ENCODE measurements around the gene SYNPR.

Gene SYNPR

DNA sequence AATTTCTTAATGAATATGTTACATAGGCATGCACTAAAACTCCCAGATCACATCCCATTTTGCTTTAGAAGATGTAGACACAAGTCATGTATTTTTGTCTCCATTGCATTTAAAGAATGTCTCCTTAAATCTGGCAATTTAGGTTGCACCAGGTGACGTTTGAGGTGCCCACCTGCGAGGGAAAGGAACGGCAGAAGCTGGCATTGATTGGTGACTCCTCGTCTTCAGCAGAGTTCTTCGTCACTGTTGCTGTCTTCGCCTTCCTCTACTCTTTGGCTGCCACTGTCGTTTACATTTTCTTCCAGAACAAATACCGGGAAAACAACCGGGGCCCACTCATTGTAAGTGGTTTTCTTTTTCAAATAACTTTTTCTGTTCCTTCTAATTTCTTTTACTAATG is 278.3 kb downstream of the SYNPR start:
- DNase-seq (ENCODE audit: low read depth), result no peak

GRCh38 chr3:63557912-63558311 is 279.8 kb downstream of the SYNPR start:
- DNase-seq (ENCODE audit: low read depth), result no peak

DNA sequence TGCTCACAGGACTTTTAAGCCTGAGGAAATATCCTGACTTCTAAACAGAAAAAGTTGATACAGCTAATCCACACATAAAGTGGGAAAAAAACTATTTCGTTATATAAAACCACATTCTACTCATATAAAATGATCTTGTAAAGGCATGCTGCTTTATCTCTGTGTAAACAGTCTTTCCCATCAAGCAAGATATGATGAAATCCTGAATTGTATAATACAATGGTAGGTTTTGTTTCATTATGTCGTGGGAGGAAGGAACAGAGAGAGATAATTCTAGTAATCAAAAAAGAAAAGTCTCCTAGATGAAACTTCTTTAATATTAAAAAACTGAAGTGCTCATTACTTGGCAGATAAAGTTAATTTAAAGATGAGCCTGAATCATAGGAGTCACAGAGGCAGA is 281.8 kb downstream of the SYNPR start:
- DNase-seq (ENCODE audit: low read depth), result no peak

DNA sequence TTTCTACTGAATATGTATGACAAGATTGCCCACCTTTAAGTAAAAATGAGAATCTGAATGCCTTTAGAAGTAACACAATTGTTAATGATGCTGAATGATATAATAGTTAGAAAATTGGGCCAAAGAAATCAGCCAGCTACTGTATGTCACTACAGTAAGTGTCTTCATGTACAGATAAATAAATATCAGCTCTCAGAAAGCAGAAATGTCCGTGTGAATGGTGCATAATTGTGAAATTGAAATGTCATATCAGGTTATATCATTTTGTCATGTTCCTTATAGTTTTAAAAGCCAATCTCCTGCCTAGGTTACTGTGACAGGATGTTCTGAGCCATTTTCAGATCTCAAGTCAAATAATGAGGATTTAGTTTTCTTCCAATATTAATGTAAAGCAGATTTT is 283.8 kb downstream of the SYNPR start:
- no peak for DNase-seq (ENCODE audit: low read depth)

GRCh38 chr3:63562323-63562722 is 284.2 kb downstream of the SYNPR start:
- DNase-seq (ENCODE audit: low read depth), result no peak

GRCh38 chr3:63563572-63563971 is 285.5 kb downstream of the SYNPR start:
- no peak for DNase-seq (ENCODE audit: low read depth)

GRCh38 chr3:63565220-63565619 is 287.1 kb downstream of the SYNPR start:
- DNase-seq (ENCODE audit: low read depth), result no peak

DNA sequence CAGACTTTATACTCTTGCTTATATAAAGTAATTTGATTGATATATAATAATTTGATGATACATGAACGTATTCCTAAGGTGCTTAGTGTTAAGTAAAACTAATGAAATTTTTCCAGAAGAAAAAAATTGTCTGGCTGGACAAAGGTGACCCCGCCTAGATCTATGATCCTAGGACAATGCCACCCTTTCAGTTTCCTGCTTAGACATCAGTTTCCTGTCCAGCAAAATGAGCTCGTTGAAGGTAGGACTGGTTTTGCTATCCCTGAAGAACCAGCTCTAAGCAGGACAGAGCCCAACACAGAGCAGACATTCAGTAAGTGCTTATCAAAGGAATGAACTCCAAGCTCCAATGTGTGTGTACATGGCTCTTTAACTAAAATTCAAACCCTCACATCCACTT is 293.6 kb downstream of the SYNPR start:
- no peak for DNase-seq (ENCODE audit: low read depth)

- DNase-seq (ENCODE audit: low read depth), result no peak
These were observed 298.7 kb downstream of the SYNPR start for GRCh38 chr3:63576846-63577245.

GRCh38 chr3:63578858-63579257 is 300.8 kb downstream of the SYNPR start:
- DNase-seq (ENCODE audit: low read depth), result no peak

DNA sequence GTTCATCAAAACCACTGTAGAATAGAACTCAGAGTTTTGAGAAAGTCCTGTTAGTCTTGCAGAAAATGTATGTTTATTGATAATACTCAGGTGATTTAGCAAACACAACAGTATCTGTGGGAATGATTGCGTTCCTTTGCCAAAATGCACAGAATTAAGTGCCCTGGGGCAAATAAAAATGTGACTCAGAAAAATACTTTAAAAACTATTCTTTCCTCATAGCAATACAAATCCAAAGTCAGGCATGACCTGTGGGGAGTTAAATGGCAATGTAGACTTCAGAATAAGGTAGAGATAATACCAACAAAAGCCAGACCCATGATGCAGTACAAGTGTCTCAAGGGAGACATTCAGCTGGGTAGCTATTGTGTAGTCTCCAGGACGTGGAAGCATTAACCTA is 302.0 kb downstream of the SYNPR start:
- no peak for DNase-seq (ENCODE audit: low read depth)

- no peak for DNase-seq (ENCODE audit: low read depth)
These were observed 304.9 kb downstream of the SYNPR start for GRCh38 chr3:63582943-63583500.

DNA sequence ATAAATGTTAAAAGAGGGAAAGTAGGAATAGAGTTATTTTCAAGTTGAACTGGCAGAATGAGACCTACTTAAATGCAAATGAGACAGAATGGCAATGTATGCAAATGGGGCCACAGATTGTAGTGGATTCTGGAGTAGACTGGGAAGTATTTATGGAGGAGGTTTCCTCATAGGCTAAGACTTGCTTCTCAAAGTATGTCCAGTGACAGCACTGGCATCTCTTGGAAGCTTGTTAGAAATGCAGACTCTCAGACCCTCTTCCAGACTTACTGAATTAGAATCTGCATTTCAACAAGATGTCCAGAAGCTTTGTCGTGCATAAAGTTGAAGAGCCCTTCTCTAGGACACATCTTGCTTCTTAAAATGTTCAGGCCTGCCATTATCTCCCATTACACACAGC is 306.6 kb downstream of the SYNPR start:
- no peak for DNase-seq (ENCODE audit: low read depth)

GRCh38 chr3:63585927-63586326 is 307.8 kb downstream of the SYNPR start:
- DNase-seq (ENCODE audit: low read depth), result no peak

DNA sequence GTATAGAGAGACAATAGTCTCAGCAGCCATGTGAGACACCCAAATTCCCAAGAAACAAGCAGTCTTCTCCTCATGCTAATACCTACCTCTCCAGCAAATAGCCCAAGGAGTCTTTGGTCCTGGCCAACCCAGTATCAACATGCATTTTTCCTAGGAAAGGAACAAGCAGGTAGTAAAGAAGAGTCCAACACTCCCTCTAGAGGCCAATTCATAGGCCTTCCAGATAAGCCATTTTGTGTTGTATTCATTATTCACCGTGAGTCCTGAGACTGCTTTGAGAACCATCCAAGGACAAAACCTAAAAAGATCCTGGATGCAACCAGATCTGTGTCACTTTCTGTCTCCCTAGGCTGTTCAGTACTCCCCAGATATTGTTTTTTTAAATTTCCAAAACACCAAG is 310.8 kb downstream of the SYNPR start:
- DNase-seq (ENCODE audit: low read depth), result no peak

GRCh38 chr3:63593779-63594178 is 315.7 kb downstream of the SYNPR start:
- DNase-seq (ENCODE audit: low read depth), result no peak

- no peak for DNase-seq (ENCODE audit: low read depth)
These were observed 317.1 kb downstream of the SYNPR start for GRCh38 chr3:63595221-63595620.

GRCh38 chr3:63597019-63597418 is 318.9 kb downstream of the SYNPR start:
- no peak for DNase-seq (ENCODE audit: low read depth)

GRCh38 chr3:63607716-63608115 is 329.6 kb downstream of the SYNPR start:
- DNase-seq (ENCODE audit: low read depth), result no peak

DNA sequence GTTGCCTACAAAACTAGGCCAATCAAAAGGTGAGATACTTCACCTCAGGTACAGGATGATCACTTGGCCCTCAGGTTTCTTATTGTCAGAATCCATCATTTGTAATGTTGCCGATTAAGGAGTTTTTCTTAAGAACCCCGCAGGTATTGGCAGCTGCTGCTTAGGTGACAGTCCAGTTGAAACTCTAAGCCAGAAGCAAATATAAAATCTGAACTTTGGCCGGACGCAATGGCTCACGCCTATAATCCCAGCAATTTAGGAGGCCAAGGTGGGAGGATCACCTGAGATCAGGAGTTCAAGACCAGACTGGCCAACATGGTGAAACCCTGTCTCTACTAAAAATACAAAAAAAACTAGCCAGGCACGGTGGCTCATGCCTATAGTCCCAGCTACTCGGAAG is 331.3 kb downstream of the SYNPR start:
- DNase-seq (ENCODE audit: low read depth), result no peak

GRCh38 chr3:63609834-63610233 is 331.7 kb downstream of the SYNPR start:
- no peak for DNase-seq (ENCODE audit: low read depth)

DNA sequence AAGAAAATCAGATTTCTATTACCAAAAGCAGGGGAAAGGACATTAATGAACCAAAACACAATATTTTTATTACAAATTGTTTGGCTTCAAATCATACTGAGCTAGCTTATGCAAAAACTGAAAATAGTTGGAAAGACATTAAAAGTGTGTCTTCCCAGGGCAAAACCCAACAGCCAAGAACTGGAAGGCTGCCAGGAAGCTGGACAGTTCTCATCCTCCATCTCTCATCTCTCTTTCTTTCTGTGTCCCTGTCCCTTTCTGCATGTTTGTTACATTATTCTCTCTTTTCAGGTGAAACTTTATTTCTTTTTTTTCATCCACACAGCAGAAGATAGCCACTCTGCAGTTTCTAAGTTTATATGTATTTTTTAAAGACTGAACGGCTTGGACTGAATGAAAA is 333.3 kb downstream of the SYNPR start:
- DNase-seq (ENCODE audit: low read depth), result no peak

GRCh38 chr3:63613561-63613960 is 335.5 kb downstream of the SYNPR start:
- no peak for DNase-seq (ENCODE audit: low read depth)

DNA sequence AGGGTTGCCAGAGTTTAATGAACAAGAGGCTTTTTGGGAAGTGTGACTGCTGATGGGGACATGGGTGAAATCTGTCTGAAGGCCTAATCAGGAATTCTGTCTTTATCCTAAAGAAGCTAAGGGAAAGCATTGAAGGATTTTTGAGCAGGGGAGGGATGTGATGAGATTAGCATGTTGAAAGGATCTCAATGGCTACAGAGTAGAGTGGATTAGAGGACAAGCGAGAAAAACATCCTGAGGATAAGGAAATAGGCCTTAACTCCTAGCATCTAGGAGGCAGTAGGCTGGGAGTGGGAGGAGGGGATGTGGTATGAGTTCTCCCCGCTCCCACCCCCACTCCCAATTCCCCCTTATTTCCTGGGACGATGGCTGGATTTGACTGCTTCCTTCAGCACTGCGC is 339.3 kb downstream of the SYNPR start:
- no peak for DNase-seq (ENCODE audit: low read depth)
